ENCODE results near the gene MAP6.
A peak's percentile ranks its signal among the peaks of the same experiment; 100 is the strongest.

MAP6 gene

GRCh38 chr11:75632962-75633361 lies 35.9 kb downstream of the MAP6 start:
- TF ChIP-seq CTCF (conservative IDR thresholded peaks at IDR 0.05; ENCODE audit: low read depth, low read length), result no peak
- DNase-seq (ENCODE audit: low read depth), result no peak
- H3K4me3 ChIP-seq (ENCODE audit: low read depth, low read length), result no peak overlapping the region

- no peak for TF ChIP-seq CTCF (conservative IDR thresholded peaks at IDR 0.05; ENCODE audit: low read depth, low read length)
- no peak overlapping the region for H3K4me3 ChIP-seq (ENCODE audit: low read depth, low read length)
- DNase-seq (ENCODE audit: low read depth), result no peak
These were observed 36.4 kb downstream of the MAP6 start for GRCh38 chr11:75632450-75632849.

GRCh38 chr11:75631086-75631730 lies 37.6 kb downstream of the MAP6 start:
- TF ChIP-seq CTCF (conservative IDR thresholded peaks at IDR 0.05; ENCODE audit: low read depth, low read length), result no peak

GRCh38 chr11:75627906-75628668 lies 40.8 kb downstream of the MAP6 start:
- no peak overlapping the region for H3K4me3 ChIP-seq (ENCODE audit: low read depth, low read length)
- no peak for TF ChIP-seq CTCF (conservative IDR thresholded peaks at IDR 0.05; ENCODE audit: low read depth, low read length)
- DNase-seq (ENCODE audit: low read depth), result peak; percentile 43

More at GRCh38 chr11:75631086-75631730, 37.6 kb downstream of the MAP6 start:
- no peak overlapping the region for H3K4me3 ChIP-seq (ENCODE audit: low read depth, low read length)
- DNase-seq (ENCODE audit: low read depth), result no peak

GRCh38 chr11:75626889-75627529 lies 41.8 kb downstream of the MAP6 start:
- no peak for TF ChIP-seq CTCF (conservative IDR thresholded peaks at IDR 0.05; ENCODE audit: low read depth, low read length)
- DNase-seq (ENCODE audit: low read depth), result peak; percentile 23
- H3K4me3 ChIP-seq (ENCODE audit: low read depth, low read length), result no peak overlapping the region

GRCh38 chr11:75625991-75626888 lies 42.6 kb downstream of the MAP6 start:
- H3K4me3 ChIP-seq (ENCODE audit: low read depth, low read length), result no peak overlapping the region
- no peak for TF ChIP-seq CTCF (conservative IDR thresholded peaks at IDR 0.05; ENCODE audit: low read depth, low read length)
- DNase-seq (ENCODE audit: low read depth), result peak; percentile 78

Measured in choroid plexus epithelial cell (primary cell).